ENCODE data around the gene DOK3. TPM values are rescaled to one million over a fixed set of nuclear protein-coding genes. Genes with fewer than 3 reads are reported as not detected.

The DOK3 gene
- total RNA-seq, 1 experiment from 2014 or later = 8.0 TPM

DNA sequence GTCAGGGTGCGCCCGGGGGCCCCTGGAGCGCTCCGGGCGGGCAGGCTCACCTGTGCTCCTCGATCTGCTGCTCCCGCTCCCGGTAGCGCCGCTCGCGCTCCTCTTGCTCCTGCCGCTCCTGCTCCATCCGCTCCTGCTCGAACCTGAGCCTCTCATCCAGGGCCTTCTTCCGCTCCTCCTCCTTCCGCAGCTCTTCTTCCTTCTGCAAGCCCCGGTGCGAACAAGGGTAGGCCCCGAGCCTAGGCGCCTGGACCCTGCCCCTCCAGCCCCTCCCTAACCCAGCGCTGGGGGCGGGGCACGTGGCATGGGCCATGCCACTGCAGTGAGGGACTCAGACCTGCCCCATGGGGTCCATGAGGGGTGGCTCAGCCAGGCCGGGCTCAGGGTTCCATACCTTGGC lies 42.8 kb downstream of the DOK3 start:
- BruUV-seq (replicated peaks) = no TSS peak
- Histone ChIP-seq H4K20me1 (ENCODE audit: insufficient read depth) (no peaks in the 10 kb centered on the region), H3K79me2 (ENCODE audit: insufficient read depth, low read length) (peaks cover 30% of the 10 kb centered on the region), H3K4me2 (ENCODE audit: low read length) (no peak overlapping the region), H3K4me3 (replicated peaks in 1 of 2; ENCODE audit: low read depth in 1 of 2, low read length in 2 of 2) (no peak overlapping the region), H2AFZ (ENCODE audit: low read depth, low read length, poor library complexity, severe bottlenecking) (no peak overlapping the region), H3K4me1 (ENCODE audit: control insufficient read depth in 1 of 2, insufficient read depth in 2 of 2, low read length in 2 of 2) (peaks cover 2 to 25% of the 10 kb centered on the region in 2 experiments; a peak in 3 of 4 replicates), H3K9me3 (ENCODE audit: control insufficient read depth in 1 of 2, insufficient read depth in 1 of 2, low read depth in 1 of 2, low read length in 2 of 2) (no peaks in the 10 kb centered on the region), H3K36me3 (ENCODE audit: control insufficient read depth in 1 of 2, insufficient read depth in 2 of 2, low read length in 2 of 2) (peaks cover 27 to 35% of the 10 kb centered on the region in 2 experiments; a peak in 3 of 4 replicates), H3K9ac (ENCODE audit: low read length) (no peak overlapping the region), H3K27me3 (ENCODE audit: insufficient read depth, low read length) (no peaks in the 10 kb centered on the region), H3K27ac (ENCODE audit: low read depth, low read length) (no peak overlapping the region), H3K9me2 (ENCODE audit: insufficient read depth) (no peaks in the 10 kb centered on the region)
- ATAC-seq = no peak
- ChIA-PET RAD21 (ENCODE audit: low non-redundant PET in 1 of 2, low total read pairs in 2 of 2, uncharacterized antibody in 2 of 2, unreplicated experiment in 2 of 2) (no interaction called here), CTCF (interaction anchor here (1.4 kb wide), 1 partner anchor 9 kb away, joined by 3 read pairs; no protein-coding TSS in a partner anchor), POLR2A (no interaction called here)
- TF ChIP-seq, protein P1, sequence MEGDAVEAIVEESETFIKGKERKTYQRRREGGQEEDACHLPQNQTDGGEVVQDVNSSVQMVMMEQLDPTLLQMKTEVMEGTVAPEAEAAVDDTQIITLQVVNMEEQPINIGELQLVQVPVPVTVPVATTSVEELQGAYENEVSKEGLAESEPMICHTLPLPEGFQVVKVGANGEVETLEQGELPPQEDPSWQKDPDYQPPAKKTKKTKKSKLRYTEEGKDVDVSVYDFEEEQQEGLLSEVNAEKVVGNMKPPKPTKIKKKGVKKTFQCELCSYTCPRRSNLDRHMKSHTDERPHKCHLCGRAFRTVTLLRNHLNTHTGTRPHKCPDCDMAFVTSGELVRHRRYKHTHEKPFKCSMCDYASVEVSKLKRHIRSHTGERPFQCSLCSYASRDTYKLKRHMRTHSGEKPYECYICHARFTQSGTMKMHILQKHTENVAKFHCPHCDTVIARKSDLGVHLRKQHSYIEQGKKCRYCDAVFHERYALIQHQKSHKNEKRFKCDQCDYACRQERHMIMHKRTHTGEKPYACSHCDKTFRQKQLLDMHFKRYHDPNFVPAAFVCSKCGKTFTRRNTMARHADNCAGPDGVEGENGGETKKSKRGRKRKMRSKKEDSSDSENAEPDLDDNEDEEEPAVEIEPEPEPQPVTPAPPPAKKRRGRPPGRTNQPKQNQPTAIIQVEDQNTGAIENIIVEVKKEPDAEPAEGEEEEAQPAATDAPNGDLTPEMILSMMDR (IDR thresholded peaks at IDR 0.05 in 2 of 3, conservative IDR thresholded peaks at IDR 0.05 in 1 of 3; ENCODE audit: borderline replicate concordance in 1 of 3, insufficient read depth in 1 of 3, low read depth in 2 of 3, low read length in 2 of 3) = no peak
- TF ChIP-seq ELF1 (IDR thresholded peaks at IDR 0.05; ENCODE audit: borderline replicate concordance, low read depth) = no peak
- DNase-seq (ENCODE audit: low read depth, low spot score) = no peak
- intact Hi-C loops (cut with micrococcal nuclease) = no loop called here

- H3K79me2 ChIP-seq (ENCODE audit: insufficient read depth, low read length) = peaks cover 12% of the 10 kb centered on the region; the same call in 1 of the 2 replicates
- BruUV-seq (replicated peaks) = no TSS peak
- no peaks in the 10 kb centered on the region for H3K9me3 ChIP-seq (ENCODE audit: control insufficient read depth in 1 of 2, insufficient read depth in 1 of 2, low read depth in 1 of 2, low read length in 2 of 2)
- H3K9ac ChIP-seq (ENCODE audit: low read length) = no peak overlapping the region
- H3K27ac ChIP-seq (ENCODE audit: low read depth, low read length) = no peak overlapping the region
- ChIA-PET POLR2A (no interaction called here), RAD21 (ENCODE audit: low non-redundant PET in 1 of 2, low total read pairs in 2 of 2, uncharacterized antibody in 2 of 2, unreplicated experiment in 2 of 2) (interaction anchor here in 1 of 2 experiments (0.6 kb wide), 1 partner anchor 8 kb away, joined by 3 read pairs; no protein-coding TSS in a partner anchor), CTCF (no interaction called here)
- H4K20me1 ChIP-seq (ENCODE audit: insufficient read depth) = no peaks in the 10 kb centered on the region
- peaks cover 27 to 35% of the 10 kb centered on the region in 2 experiments; a peak in 3 of 4 replicates for H3K36me3 ChIP-seq (ENCODE audit: control insufficient read depth in 1 of 2, insufficient read depth in 2 of 2, low read length in 2 of 2)
- no peaks in the 10 kb centered on the region for H3K27me3 ChIP-seq (ENCODE audit: insufficient read depth, low read length)
- DNase-seq (ENCODE audit: low read depth, low spot score) (no peak), ATAC-seq (no peak)
- intact Hi-C loops (cut with micrococcal nuclease) = no loop called here
- TF ChIP-seq POLR2AphosphoS5 (IDR thresholded peaks at IDR 0.05; ENCODE audit: low read depth, low read length) = no peak
- no peak for TF ChIP-seq EGR1 (IDR thresholded peaks at IDR 0.05; ENCODE audit: low read depth)
- no peak overlapping the region for H3K4me3 ChIP-seq (replicated peaks in 1 of 2; ENCODE audit: low read depth in 1 of 2, low read length in 2 of 2)
- no peaks in the 10 kb centered on the region for H3K9me2 ChIP-seq (ENCODE audit: insufficient read depth)
- H3K4me2 ChIP-seq (ENCODE audit: low read length) = no peak overlapping the region
- no peak overlapping the region for H2AFZ ChIP-seq (ENCODE audit: low read depth, low read length, poor library complexity, severe bottlenecking)
- peaks cover 0 to 6% of the 10 kb centered on the region in 2 experiments; a peak in 2 of 4 replicates for H3K4me1 ChIP-seq (ENCODE audit: control insufficient read depth in 1 of 2, insufficient read depth in 2 of 2, low read length in 2 of 2)
Measured at GRCh38 chr5:177465044-177465443, 44.6 kb downstream of the DOK3 start.
